GM18951 (cell line): ENCODE measurements around the gene CAPN12.
"Not testable (repeated sequence)": the region's sequence is repeated elsewhere in the genome, so short reads cannot be mapped to it uniquely, and the experiment has no call there.

ENCODE experiments used
- POLR2A ChIP-seq: IDR thresholded peaks from 4 replicates; pipeline ENCODE4 v1.6.1; 2011; ENCODE audit warnings: mild to moderate bottlenecking; ENCODE audit not compliant: insufficient read length, insufficient read depth; ENCODE audit errors: extremely low read depth
- in situ Hi-C: fragments of 300-500 bp; cut with MboI; formaldehyde crosslinking; loops from one replicate; pipeline ENCODE4 v1.12.0; 2022; ENCODE audit warnings: low sequenced_read_pairs, mixed read lengths, inconsistent platforms; ENCODE audit not compliant: unreplicated experiment

Gene CAPN12

DNA sequence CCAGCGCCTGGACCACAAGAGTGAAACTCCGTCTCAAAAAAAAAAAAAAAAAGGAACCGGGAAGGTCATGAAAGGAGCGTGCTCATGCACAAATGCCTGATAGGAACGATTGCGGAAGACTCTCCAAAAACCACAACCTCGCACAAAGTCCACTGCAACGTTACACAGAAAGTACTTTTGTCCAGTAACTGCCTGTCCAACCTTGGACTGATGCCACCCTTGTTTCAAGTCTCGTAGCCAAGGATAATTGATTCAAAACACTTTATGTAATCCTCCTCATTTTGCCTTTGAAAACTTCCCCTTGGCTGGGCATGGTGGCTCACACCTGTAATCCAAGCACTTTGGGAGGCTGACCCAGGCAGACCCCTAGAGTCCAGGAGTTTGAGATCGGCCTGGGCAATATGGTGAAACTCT, 15.3 kb upstream of the CAPN12 start:
- TF ChIP-seq POLR2A = no peak
- in situ Hi-C loops = no loop called here

DNA sequence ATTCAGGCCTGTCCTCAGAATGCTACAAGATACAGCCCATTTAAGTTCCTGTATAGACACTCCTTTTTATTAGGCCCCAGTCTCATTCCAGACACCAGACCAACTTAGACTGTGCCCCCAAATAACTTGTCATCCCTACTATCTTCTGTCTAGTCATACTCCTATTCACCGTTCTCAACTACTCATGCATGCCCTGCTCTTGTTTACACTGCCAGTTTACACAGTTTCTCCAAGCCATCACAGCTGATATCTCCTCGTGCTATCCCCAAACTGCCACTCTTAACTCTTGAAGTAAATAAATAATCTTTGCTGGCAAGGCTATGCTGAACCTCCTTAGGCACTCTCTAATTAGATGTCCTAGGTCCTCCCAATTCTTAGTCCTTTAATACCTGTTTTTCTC, 9.9 kb upstream of the CAPN12 start:
- in situ Hi-C loops = not testable (repeated sequence)

DNA sequence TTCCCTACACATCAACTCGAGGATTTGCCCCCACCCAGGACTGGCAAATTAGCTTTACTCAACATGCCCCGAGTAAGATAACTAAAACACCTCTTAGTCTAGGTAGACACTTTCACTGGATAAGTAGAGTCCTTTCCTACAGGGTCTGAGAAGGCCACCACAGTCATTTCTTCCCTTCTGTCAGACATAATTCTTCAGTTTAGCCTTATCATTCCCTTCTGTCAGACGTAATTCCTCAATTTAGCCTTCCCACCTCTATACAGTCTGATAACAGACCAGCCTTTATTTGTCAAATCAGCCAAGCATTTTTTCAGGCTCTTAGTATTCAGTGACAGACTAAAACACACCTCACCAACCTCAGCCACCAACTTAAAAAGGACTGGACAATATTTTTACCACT, 9.5 kb upstream of the CAPN12 start:
- in situ Hi-C loops = not testable (repeated sequence)

DNA sequence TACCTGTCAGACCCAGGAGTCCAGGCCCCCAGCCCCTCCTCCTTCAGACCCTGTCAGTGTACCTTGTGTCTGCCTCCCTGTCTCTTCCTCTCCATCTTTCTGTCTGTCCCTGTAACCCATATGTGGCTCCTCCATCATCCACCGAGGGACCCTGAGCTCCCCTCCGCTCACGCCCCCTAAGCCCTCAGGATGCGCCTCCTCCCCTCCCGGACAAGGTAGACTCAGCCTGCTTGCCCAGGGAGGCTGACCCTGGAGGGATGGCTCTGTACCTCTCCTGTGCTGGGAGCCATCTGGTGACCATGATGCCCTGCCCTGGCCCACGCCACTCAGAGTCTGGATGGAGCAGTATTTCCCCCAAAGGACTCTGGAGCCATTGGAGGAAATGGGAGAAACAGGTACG, 1.0 kb upstream of the CAPN12 start:
- in situ Hi-C loops = no loop called here
- TF ChIP-seq POLR2A = no peak

DNA sequence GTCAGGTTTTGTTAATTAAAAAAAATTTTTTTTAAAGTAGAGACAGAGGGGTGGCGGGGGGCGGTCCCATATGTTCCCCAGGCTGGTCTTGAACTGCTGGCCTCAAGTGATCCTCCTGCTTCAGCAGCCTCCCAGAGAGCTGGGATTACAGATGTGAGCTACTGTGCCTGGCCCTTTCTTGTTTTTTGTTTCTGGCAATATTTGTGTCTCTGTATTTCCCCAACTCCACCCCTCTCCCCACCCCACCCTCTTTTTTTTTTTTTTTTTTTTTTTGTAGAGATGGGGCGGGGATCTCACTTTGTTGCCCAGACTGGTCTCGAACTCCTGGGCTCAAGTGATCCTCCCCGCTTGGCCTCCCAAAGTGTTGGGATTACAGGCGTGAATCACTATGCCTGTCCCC, 600 bp upstream of the CAPN12 start:
- TF ChIP-seq POLR2A = no peak
- in situ Hi-C loops = no loop called here

DNA sequence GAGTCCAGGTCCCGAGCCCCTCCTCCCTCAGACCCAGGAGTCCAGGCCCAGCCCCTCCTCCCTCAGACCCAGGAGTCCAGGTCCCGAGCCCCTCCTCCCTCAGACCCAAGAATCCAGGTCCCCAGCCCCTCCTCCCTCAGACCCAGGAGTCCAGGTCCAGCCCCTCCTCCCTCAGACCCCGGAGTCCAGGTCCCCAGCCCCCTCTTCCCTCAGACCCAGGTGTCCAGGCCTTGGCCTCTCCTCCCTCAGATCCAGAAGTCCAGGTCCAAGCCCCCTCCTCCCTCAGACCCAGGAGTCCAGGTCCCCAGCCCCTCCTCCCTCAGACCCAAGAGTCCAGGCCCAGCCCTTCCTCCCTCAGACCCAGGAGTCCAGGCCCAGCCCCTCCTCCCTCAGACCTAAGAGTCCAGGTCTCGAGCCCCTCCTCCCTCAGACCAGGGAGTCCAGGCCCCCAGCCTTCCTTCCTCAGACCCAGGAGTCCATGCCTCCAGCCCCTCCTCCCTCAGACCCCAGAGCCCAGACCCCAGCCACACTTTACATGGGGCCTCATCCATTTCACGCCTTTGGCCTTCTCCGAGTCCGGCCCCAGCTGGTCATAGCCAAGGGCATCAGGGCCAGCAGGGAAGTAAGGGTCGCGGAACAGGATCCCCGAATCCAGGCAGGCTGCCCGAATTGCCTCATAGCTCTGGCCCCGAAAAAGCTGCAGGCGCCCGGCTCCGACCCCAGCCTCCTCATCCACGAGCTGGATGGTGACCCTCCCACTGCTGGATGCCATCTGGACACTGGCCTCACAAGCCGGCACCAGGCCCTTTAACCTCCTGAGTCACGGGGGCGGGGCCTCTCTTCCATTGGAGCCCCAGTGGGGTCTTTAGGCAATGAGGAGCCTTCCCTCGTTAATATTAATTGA, 628 bp downstream of the CAPN12 start:
- in situ Hi-C loops = no loop called here
- TF ChIP-seq POLR2A = no peak

DNA sequence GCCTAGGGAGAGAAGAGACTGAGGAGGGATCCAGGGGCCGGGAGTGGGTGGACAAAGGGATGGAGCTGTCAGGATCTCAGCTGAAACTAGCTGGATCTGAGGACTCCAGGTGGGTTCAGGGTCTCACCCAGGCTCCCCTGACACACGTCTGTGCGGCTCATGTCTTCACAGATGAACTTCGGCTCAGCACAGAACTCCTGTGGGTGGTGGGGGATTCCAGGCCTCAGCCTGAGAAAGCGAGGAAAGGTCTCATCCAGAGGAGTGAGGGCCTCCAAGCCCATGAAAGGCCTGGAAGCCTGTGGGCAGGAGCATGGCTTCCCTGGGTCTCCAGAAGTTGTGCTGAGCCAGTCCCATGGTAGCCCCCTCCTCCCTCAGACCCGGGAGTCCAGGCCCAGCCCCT, 1.4 kb downstream of the CAPN12 start:
- TF ChIP-seq POLR2A = no peak
- in situ Hi-C loops = no loop called here

DNA sequence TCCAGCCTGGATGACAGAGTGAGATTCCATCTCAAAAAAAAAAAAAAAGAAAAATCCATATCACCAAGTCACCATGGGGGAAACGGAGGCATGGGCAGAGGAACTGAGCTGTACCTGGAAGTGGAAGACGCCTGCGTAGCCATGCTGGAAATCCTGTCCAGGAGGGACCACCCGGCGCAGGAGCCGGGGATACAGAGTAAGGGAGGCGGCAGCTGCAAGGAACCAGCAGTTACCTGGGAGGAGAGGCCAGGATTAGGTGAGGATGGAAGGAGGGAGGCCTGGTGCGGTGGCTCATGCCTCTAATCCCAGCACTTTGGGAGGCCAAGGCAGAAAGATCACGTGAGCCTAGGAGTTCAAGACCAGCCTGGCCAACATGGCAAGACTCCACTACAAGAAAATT, 2.0 kb downstream of the CAPN12 start:
- no peak for TF ChIP-seq POLR2A
- in situ Hi-C loops = no loop called here

DNA sequence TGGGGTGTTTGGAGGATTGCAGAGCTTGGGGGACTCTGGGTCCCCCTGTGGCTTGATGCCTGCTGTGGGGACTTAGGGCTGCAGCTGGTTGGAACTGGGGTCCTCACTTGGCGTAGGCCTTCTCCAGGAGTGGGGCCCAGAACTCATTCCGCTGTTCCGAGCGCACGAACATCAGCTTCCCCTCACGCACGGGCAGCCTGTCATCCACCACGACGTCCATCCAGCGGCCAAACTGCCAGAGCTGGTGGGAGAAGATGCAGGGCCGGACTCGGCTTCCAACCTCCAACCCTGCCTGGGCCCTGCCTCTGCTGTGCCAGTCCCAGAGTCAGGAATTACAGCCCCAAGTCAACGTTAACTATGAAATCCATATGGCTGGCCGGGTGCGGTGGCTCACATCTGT, 2.6 kb downstream of the CAPN12 start:
- in situ Hi-C loops = no loop called here
- TF ChIP-seq POLR2A = no peak

DNA sequence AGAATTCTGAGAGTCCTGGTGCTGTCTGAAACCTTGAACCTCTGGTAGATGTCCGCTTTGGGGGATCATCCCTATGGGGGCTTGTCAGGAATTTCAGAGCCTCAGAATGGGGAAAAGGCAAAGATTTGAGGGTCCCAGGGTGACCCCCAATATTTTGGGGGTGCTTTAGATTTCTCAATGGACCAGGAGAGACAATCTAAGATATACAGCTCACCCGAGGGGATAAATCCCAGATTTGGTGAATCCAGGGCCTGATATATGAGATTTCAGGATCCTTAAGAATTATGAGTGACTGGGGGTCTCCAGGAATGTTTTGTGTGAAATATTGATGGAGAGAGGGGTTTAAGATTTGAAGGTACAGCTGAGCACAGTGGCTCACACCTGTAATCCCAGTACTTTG, 3.3 kb downstream of the CAPN12 start:
- in situ Hi-C loops = no loop called here
- no peak for TF ChIP-seq POLR2A

DNA sequence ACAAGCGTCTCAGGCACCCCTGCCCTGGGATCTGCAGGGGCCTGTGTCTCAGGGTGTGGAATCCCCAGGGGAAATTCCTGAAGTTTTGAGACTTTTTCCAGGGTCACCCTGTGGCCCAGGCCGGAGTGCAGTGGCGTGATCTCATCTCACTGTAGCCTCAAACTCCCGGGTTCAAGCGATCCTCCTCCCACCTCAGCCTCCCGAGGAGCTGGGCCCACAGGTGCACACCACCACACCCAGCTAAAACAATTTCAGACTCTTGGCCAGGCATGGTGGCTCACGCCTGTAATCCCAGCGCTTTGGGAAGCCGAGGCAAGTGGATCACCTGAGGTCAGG, 4.0 kb downstream of the CAPN12 start:
- no peak for TF ChIP-seq POLR2A

DNA sequence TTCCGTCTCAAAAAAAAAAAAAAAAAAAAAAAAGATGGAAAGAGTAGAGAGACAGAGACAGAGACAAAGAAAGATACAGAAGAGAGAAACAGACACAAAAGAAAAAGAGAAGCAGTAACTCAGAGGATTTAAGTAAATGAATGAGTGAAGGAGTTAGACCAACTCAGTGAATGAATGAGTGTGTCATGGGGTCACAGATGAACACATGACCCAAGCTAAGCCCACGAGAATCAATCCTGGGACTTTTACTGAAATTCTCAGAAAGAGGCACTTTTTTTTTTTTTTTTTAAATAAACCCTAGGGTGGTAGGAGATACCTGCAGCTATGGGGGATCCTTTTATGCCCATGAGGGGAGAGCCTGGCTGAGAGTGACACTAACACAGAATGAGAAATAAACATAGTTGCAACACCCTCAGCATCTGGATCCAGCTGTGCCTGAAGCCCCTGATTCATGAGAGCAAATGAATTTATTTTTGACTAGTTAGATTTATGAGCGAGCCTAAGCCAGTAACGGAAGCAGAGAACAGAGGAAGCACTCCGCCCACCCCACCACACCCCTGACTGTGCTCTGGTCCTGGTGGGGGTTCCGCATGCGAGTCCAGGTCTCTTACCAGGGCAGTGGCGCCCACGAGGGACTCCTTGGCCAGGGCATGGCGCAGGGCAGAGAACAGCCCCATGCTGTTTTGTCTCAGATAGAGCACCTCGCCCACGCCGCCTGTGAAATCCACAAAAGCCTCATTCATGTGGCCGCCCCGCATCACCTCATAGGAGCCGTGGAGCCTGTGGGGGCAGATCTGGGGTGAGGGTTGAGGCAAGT, 4.6 kb downstream of the CAPN12 start:
- in situ Hi-C loops = no loop called here
- TF ChIP-seq POLR2A = no peak

More for the DNA sequence above, 4.0 kb downstream of the CAPN12 start:
- in situ Hi-C loops = no loop called here

DNA sequence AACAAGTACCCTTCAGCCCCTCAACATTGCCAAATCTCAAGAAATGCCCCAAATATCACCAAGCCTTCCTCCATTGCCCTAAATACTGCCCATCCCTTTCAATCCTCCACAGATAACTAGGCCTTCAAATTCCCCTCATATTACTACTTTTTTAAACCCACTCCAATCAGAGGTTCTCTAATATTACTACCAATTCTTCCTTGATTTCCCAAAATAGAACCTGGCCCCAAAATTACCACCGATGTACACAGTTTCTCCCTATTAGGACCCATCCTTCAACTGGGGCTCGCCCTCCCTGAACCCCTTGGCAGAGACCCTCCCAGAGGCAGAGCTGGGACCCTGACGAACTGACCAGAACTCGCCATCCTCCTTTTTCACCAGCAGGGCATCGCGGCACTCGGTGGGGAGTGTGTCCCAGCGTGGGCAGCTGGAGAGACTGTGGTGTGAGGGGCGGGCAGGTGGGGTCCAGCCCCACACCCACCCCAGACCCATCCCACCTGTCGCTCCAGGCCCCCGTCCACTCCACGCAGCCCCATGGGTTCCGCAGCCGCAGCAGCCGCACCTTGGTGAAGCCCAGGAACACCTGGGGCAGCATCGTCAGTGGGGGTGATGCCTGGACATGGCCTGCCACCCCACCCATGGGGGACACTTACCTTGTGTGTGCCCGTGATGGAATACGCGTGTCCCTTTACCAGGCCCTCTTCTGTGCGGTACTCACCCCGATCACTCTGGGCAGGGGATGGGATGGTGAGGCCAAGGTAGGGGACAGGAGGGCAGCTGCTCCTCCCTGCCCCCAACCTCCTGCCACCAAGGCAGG, 6.1 kb downstream of the CAPN12 start:
- TF ChIP-seq POLR2A = no peak
- in situ Hi-C loops = no loop called here
